Transverse colon (tissue), 4 donors: ENCODE measurements around the gene GNG12. TPM values are rescaled to one million over a fixed set of nuclear protein-coding genes. Genes with fewer than 3 reads are reported as not detected.
A peak's percentile ranks its signal among the peaks of the same experiment; 100 is the strongest.

Experiments
- DNase-seq: peaks from one replicate; pipeline ENCODE4 v3.0.0-alpha.2; 2019
- H3K27ac ChIP-seq, 4 donors: fragments of 200-600 bp; sonication (generic); 2 replicates each; pipeline ENCODE4 v1.5.1; 2016 to 2018; ENCODE audit warnings: inconsistent platforms in 4 of 4
- H3K27me3 ChIP-seq: fragments of 200-600 bp; sonication (generic); 2 replicates; pipeline ENCODE4 v1.5.1; 2017; ENCODE audit warnings: inconsistent platforms
- H3K36me3 ChIP-seq, 4 donors: fragments of 200-600 bp; sonication (generic); 2 replicates each; pipeline ENCODE4 v1.5.1; 2017 to 2019; ENCODE audit warnings: inconsistent platforms in 4 of 4
- H3K4me1 ChIP-seq, 4 donors: fragments of 200-600 bp; sonication (generic); 2 replicates each; pipeline ENCODE4 v1.5.1; 2017 to 2020; ENCODE audit warnings: inconsistent platforms in 4 of 4
- H3K4me3 ChIP-seq, 4 donors: fragments of 200-600 bp; sonication (generic); 1 replicate in 1 of 4; 2 replicates in 3 of 4; pipeline versions ENCODE4 v1.5.1 to v1.6.1; 2017 to 2019; ENCODE audit warnings: inconsistent platforms in 4 of 4
- H3K9me3 ChIP-seq, 2 donors: fragments of 200-600 bp; sonication (generic); 2 replicates each; pipeline ENCODE4 v1.5.1; 2017 to 2019; ENCODE audit warnings: inconsistent platforms in 2 of 2
- EP300 ChIP-seq: sonication (generic); formaldehyde crosslinking; IDR thresholded peaks from one replicate; pipeline ENCODE4 v1.6.1; 2017; ENCODE audit warnings: antibody characterized with exemption, low read depth
- POLR2A ChIP-seq: fragments of 450-650 bp; IDR thresholded peaks from one replicate; pipeline ENCODE4 v1.6.1; 2016; ENCODE audit warnings: antibody characterized with exemption, mild to moderate bottlenecking, moderate library complexity
- POLR2AphosphoS5 ChIP-seq, 3 donors: sonication (generic); formaldehyde crosslinking; IDR thresholded peaks; one replicate each; pipeline ENCODE4 v1.6.1; 2016; ENCODE audit warnings: antibody characterized with exemption in 3 of 3
- WGBS, 2 donors: methylation state at CpG; one replicate each; pipeline ENCODE4 v1.1.5; 2018; ENCODE audit warnings: low coverage in 1 of 2; 5-methylcytosine and 5-hydroxymethylcytosine counted together
- in situ Hi-C, 4 donors: fragments of 200-750 bp; cut with MboI; loops; one replicate each; pipeline versions ENCODE4 v1.15.0 to v1.15.1; 2017; ENCODE audit warnings: low sequenced_read_pairs in 3 of 4, low pct_ligation_motif_present in 1 of 4, low pct_unique_long_range_greater_than_20kb in 1 of 4
- intact Hi-C: fragments of 100-400 bp; cut with DNase I; formaldehyde crosslinking; loops from one replicate; pipeline ENCODE4 v1.15.1; 2023; ENCODE audit warnings: low total_unique reads
- total RNA-seq, 4 donors: library from RNA; depleted of rRNA; stranded (reverse); fragments of >200 nt; gene quantifications; one replicate each; pipeline ENCODE4 v1.1.0, GENCODE V29; 2016
- TF ChIP-seq, protein P1 (sequence below), 5 experiments: fragments of 200-600 bp in 3 of 5; fragments of 450-650 bp in 2 of 5; sonication (generic) in 3 of 5; IDR thresholded peaks; 1 replicate in 2 of 5; 2 replicates in 3 of 5; pipeline ENCODE4 v1.5.1; 2016 to 2017; ENCODE audit warnings: antibody characterized with exemption in 5 of 5, inconsistent platforms in 3 of 5, mild to moderate bottlenecking in 2 of 5, moderate library complexity in 1 of 5

Gene GNG12
- total RNA-seq, 4 donors from 2014 or later: 19.1 to 180 (median 112) TPM

DNA sequence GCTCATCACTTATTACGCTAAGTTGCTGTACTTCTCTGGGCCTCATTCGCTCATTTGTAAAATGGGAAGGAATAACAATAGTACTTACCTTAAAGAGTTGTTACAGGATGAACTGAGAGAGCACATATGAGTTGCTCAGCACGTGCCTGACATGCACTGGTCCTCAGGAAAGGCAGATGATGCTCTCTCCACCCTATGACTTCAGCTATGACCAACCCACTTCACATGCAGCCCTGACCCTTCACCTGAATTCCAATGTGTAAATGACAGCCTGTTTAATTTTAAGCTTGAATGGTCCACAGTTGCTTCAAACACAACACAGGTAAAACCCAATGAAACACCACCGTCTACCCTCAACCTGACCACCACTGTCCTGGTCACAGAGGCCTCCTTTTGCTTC, 115.4 kb downstream of the GNG12 start:
- peak overlapping the region in 2 of 4 donors; percentile 65 to 67 for H3K27ac ChIP-seq
- no peaks in the 10 kb centered on the region for H3K36me3 ChIP-seq
- TF ChIP-seq POLR2A: no peak
- TF ChIP-seq POLR2AphosphoS5 (IDR thresholded peaks at IDR 0.05): peak in 1 of 3 donors; percentile 59
- TF ChIP-seq EP300: no peak
- TF ChIP-seq, protein P1, sequence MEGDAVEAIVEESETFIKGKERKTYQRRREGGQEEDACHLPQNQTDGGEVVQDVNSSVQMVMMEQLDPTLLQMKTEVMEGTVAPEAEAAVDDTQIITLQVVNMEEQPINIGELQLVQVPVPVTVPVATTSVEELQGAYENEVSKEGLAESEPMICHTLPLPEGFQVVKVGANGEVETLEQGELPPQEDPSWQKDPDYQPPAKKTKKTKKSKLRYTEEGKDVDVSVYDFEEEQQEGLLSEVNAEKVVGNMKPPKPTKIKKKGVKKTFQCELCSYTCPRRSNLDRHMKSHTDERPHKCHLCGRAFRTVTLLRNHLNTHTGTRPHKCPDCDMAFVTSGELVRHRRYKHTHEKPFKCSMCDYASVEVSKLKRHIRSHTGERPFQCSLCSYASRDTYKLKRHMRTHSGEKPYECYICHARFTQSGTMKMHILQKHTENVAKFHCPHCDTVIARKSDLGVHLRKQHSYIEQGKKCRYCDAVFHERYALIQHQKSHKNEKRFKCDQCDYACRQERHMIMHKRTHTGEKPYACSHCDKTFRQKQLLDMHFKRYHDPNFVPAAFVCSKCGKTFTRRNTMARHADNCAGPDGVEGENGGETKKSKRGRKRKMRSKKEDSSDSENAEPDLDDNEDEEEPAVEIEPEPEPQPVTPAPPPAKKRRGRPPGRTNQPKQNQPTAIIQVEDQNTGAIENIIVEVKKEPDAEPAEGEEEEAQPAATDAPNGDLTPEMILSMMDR (IDR thresholded peaks at IDR 0.05): no peak
- peaks cover 23 to 63% (median 30%) of the 10 kb centered on the region in 4 donors for H3K4me1 ChIP-seq
- H3K27me3 ChIP-seq: no peaks in the 10 kb centered on the region
- in situ Hi-C loops (no loop called here), intact Hi-C loops (no loop called here)
- no peak overlapping the region for H3K4me3 ChIP-seq
- peak; percentile 47 for DNase-seq
- H3K9me3 ChIP-seq: no peaks in the 10 kb centered on the region
- WGBS, 2 donors: 69 to 85% methylated on average over 3 to 4 of the region's 4 CpGs

DNA sequence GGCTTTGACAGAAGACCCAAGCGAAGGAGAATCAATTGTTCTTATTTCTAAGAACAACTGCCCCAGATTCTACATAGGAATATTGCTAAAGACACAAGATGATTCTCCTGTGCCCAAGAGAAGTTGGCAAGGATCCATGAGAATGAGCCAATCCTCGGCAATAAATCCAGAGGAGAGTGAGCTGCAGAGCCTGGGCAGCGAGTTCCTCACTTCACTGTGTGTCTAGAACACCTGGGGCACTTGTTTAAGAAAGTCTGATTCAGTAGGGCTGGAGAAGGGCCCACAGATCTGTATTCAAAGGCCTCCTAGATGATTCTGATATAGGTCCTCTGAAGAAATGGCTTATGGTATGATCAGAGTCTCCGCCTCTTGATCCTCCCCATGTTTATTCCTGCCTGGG, 116.5 kb downstream of the GNG12 start:
- Histone ChIP-seq H3K4me3 (no peak overlapping the region), H3K27me3 (no peaks in the 10 kb centered on the region), H3K9me3 (no peaks in the 10 kb centered on the region), H3K4me1 (peaks cover 24 to 68% (median 41%) of the 10 kb centered on the region in 4 donors), H3K27ac (peak overlapping the region; percentile 61 to 67 (median 64)), H3K36me3 (no peaks in the 10 kb centered on the region)
- TF ChIP-seq POLR2AphosphoS5 (IDR thresholded peaks at IDR 0.05): peak in 1 of 3 donors; percentile 30
- TF ChIP-seq, protein P1 (IDR thresholded peaks at IDR 0.05): no peak
- DNase-seq: peak; percentile 71
- 52 to 55% methylated on average over 3 to 4 of the region's 4 CpGs for WGBS, 2 donors
- in situ Hi-C loops (no loop called here), intact Hi-C loops (no loop called here)

DNA sequence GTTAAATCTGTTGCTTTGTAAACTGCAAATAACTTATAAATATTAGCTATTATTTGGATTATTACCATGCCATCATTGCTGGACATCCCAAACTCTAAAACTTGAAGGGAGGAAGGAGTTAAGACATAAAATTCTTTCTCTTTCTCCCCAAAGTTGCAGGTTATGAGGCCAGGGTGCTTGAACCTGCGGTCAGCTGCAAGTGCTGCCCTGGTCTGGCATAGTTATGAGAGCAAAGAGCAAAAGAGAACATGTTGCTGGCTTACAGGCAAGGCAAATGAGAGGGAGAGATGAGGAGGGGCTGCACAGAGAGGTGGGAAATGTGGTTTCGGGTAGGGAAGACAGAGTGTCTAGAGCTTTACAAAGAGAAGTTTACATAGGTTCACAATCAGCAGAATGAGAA, 117.4 kb downstream of the GNG12 start:
- no peaks in the 10 kb centered on the region for H3K9me3 ChIP-seq
- no peaks in the 10 kb centered on the region for H3K36me3 ChIP-seq
- intact Hi-C loops: no loop called here
- H3K4me1 ChIP-seq: peaks cover 25 to 77% (median 49%) of the 10 kb centered on the region in 4 donors
- H3K4me3 ChIP-seq: no peak overlapping the region
- no peaks in the 10 kb centered on the region for H3K27me3 ChIP-seq
- 88 to 89% methylated on average over 1 to 2 of the region's 2 CpGs for WGBS, 2 donors
- no peak for TF ChIP-seq POLR2A
- no peak for TF ChIP-seq EP300
- TF ChIP-seq, protein P1 (IDR thresholded peaks at IDR 0.05): no peak
- no peak for TF ChIP-seq POLR2AphosphoS5 (IDR thresholded peaks at IDR 0.05)
- in situ Hi-C loops: no loop called here
- no peak overlapping the region for H3K27ac ChIP-seq
- DNase-seq: no peak

DNA sequence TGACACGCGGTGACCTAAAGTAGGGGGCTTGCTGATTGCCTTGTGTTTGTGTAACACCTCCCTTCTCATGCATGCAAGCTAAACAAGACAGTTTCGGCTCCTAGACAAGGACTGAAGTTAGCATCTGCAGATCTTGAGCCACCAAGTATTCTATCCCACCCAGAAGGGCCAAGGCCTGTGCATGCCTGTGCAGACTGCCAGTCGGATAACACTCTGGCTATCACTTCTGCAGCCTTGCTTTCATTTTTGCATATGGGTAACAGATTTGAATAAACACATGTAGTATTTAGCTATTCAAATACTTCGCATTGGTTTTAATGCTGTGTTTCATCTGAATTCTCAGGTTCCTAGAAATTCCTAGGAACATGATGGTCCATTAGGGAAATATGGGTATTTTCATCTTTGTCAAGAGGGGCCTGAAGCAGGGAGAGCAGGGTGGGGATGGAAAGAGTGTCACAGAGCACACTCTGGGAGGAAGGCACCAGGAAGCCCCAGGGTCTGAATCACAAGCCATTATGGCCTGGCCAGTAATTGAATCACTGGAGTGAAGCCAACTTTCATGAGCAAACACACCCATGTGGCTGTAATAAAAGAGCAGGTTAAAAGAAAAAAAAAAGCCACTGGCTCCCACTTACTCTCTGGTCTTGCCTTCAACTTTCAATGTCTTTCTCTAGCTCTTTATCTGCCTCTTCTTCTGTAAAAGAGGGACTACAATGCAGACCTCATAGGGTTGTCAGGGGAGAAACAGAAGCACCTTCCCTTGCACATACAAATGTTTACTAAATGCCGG, 120.0 kb downstream of the GNG12 start:
- WGBS, 2 donors: 49 to 62% methylated on average over 3 to 6 of the region's 6 CpGs
- H3K4me3 ChIP-seq: no peak overlapping the region
- no peaks in the 10 kb centered on the region for H3K36me3 ChIP-seq
- H3K27me3 ChIP-seq: no peaks in the 10 kb centered on the region
- H3K4me1 ChIP-seq: peaks cover 28 to 85% (median 58%) of the 10 kb centered on the region in 4 donors
- TF ChIP-seq POLR2AphosphoS5 (IDR thresholded peaks at IDR 0.05) (peak in 2 of 3 donors; percentile 17 to 41), EP300 (no peak)
- H3K9me3 ChIP-seq: no peaks in the 10 kb centered on the region
- intact Hi-C loops: no loop called here
- in situ Hi-C loops: no loop called here
- peak overlapping the region; percentile 74 to 81 (median 78) for H3K27ac ChIP-seq
- DNase-seq: peak; percentile 70
